8988T (cell line): ENCODE measurements around the gene ALPI.
"Not testable (repeated sequence)": the region's sequence is repeated elsewhere in the genome, so short reads cannot be mapped to it uniquely, and the experiment has no call there.

ENCODE experiments used
- DNase-seq: peaks from one replicate; pipeline ENCODE4 v3.0.0; 2011

The ALPI gene

DNA sequence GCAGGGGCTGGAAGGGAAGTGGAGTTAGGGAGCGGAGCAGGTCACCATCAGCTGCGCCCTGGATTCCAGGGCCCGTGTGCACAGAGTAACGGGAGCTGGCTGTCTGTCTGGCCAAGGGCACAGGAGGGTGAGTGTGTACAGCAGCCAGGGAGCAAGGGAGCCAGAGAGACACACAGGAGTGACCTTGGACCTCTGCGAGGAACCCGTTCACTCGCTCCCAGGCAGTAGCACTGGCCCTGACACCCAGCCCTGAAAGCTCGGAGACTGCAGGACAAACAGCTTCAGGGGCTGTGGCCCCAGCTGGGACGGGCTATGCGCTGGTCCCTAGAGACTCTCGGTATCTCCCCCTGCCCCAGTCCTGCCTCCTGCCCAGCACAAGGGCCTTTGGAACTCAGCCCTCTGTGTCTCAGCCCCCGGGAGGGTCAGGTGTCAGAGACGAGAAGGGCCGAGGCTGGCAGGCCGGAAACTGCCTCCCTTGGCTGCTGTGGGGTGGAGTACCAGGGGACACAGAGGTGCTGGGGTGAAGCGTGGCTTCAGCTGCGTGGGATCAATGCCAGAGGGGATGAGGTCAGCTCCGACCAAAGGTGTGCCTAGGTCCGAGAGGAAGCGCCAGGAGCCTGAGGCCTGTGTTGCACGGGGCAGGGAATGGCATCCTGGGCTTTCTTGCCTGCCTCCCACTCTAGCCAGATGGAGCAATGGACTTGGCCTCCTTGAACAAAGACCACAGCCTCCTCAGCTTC lies 12.1 kb upstream of the ALPI start:
- DNase-seq, result not testable (repeated sequence)

DNA sequence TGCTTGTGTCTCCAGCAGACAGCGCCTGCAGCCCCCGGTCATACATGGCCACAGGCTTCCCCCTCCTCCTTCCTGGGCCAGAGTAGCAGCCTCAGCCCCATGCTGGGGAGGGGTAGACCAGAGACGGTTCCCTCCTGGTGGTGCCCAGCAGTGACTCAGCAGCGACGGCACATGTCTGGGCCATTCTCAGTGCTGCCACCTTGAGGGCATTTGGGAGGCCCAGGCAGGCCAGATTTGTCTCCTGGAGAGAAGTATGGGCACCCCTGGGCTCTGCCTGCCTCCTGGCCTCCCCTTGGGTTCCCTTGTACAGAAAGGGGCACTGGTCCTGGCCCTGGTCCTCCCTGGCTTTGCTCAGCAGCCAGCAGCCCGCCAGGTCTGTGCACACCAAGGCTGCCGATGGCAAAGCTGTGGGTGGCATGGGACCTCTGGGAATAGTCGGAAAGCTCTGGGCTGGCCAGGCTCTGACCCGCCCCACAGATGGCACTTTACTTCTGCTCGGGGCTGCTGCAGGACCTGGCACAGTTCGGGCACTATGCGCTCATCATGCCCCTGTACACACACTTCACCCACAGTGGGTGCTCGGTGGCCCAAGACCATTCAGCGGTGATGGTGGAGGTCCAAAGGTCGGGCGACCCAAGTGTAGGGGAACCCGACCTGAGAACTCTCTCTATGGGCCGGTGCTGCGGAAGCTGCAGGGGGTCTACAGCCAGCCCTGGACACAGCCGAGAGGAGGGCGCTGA lies 11.4 kb upstream of the ALPI start:
- DNase-seq, result peak; percentile 88

- not testable (repeated sequence) for DNase-seq
These were observed 10.6 kb upstream of the ALPI start for GRCh38 chr2:232445149-232445885.

DNA sequence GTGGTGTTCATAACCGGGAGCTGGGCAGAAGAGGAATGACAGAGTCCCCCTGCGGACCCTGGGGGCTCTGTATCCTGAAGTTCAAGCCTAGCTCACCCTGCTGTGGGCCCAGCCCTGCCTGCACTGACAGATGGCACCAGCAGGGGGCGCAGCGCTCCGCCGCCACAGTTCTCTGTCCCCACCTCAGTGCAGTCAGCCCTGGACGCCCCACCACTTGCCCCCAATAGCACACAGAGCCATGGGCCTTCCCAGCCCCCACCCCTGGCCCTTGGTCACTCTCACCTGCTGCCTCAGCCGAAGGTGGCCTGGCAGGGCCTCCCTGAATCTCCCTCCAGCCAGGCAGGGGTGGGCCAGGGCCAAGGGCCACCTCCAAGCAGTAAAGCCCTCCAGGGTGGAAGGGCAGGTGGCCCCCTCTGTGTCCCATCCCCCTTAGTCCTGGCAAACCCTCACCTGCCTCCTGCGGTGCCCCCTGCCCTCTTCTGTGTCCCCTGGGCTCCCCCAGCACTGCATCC lies 9.6 kb upstream of the ALPI start:
- DNase-seq, result not testable (repeated sequence)

DNA sequence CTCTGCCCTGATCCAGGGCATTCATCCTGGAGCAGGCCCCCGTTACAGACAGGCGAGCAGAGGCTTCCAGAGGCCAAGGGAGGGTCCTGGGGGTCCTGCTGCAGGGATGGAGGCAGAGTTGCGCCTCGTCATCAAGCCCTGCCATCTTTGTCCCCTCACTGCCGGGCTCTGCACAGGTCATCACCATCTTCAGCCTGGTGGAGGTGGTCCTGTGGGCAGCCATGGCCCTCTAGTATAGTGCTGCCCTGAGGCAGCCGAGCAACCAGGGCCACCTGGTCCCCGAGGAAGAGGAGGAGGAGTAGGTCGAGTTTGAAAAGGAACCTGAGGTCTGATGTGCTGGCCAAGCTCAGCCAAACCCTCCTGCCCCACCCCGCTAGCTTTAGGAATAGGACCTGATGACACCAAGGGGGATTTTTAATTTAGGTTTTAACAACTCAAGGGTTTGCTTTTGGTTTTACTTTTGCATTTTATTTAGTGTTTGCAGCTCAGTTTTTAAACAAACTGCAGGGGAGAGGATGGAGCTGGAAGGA lies 8.8 kb upstream of the ALPI start:
- no peak for DNase-seq

DNA sequence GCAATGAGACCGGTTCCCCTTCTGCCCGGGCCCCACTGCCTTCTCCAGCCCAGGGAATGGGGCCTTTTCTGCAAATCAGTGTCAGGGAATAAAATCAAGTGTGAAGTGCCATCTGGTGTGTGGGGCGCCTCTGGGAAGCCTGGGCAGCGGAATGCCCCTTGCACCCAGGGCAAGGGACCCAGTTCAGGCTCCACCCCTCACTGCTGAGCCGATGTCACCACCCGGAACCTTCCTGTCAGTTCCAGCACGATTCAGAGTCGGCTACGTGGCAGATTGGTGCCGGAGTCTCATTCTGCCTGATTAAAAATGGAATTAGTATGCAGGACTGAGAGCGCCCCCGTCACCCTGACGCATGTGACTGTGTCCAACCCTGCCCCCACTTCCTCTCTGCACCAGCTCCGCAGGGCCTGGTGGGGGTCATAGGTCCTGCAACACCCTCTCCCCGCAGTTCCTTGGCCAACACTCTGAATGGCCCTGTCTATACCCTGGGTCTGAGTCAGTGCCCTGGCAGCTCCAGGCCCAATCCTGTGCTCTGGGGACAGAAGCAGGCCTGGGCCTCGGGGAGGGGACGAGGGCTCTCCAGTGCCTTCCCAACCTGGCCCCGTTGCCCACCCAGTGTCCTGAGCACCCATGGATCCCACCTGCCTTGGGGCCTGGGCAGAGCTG lies 8.2 kb upstream of the ALPI start:
- no peak for DNase-seq

DNA sequence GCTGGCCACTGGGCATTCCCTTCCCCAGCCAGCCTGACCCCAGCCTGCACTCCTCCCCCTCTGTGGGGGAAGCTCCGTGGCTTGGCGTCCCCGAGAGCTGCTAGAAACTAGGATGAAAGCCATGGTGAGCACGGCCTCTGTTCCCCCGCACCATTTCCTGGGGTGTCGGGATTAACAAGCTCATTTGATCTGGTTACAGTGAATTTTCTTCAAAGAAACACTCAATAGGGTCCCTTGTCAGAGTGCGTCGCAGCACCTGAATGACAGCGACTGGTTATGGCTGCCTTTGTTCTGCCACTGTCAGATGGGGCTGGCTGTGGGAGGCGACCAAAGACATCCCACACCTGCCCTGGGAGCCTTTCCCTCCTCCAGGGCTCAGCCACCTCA lies 7.7 kb upstream of the ALPI start:
- DNase-seq, result no peak

DNA sequence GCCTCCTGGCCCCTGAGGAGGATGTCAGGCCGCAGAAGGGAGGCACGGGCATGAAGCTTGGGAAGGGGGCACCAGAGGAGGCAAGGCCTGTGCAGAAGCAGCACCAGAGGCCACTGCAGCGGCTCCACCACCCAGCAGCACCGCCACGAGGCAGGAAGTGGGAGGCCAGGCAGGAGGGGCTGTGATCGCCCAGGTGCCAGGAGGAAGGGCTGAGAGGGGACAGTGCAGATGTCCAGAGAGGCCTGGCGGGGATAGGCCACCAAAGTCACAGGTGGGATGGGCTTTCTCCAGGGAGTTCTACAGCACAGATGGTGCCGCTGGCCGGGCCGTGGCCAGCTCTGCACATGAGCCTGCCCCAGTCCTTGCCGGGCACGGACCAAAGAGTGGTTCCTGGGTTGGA lies 6.0 kb upstream of the ALPI start:
- no peak for DNase-seq

- peak; percentile 13 for DNase-seq
These were observed 4.3 kb upstream of the ALPI start for GRCh38 chr2:232451645-232452044.

GRCh38 chr2:232454630-232455029 lies 1.3 kb upstream of the ALPI start:
- no peak for DNase-seq

DNA sequence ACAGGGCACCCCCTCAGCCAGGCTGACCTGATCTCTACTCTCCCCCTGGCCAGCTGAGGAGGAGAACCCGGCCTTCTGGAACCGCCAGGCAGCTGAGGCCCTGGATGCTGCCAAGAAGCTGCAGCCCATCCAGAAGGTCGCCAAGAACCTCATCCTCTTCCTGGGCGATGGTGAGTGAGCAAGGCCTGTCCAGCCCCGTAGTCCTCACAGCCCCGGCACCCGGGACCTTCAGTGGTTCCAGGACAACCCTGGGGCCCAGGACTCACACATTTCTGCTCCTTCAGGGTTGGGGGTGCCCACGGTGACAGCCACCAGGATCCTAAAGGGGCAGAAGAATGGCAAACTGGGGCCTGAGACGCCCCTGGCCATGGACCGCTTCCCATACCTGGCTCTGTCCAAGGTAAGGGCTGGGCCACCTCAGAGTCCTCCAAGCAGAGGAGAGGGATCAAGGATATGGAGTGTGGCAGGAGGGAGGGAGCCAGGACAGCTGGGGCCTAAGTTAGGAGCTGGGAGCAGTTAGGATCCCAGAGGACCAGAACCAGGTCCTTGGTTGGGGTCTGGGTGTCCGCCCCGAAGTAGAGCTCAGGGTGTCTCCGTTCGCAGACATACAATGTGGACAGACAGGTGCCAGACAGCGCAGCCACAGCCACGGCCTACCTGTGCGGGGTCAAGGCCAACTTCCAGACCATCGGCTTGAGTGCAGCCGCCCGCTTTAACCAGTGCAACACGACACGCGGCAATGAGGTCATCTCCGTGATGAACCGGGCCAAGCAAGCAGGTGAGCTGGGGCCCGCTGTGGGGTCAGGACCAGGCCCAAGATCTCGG lies 555 bp downstream of the ALPI start:
- DNase-seq, result peak; percentile 9

DNA sequence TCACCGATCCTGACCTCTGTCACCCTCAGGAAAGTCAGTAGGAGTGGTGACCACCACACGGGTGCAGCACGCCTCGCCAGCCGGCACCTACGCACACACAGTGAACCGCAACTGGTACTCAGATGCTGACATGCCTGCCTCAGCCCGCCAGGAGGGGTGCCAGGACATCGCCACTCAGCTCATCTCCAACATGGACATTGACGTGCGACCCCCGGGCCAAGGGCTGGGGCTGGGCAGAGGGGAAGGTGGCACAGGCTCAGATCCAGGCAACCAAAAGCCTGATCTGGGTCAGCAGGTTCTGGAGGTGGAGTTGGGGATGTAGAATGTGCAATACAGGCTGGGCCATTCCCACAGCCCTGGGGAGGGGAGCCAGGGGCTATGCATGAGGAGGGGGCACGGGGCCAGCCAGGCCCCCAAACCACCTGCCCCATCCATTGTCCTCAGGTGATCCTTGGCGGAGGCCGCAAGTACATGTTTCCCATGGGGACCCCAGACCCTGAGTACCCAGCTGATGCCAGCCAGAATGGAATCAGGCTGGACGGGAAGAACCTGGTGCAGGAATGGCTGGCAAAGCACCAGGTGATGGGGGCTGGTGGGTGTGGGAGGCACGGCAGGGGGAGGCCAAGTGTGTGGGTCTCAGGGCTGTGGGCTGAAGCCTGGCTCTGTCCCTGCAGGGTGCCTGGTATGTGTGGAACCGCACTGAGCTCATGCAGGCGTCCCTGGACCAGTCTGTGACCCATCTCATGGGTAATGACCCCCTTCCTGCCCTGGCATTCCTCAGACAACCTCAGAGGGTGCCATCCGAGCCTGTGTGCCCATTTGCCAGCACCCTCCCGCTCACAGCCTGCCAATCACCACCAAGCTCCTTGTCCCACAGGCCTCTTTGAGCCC lies 1.4 kb downstream of the ALPI start:
- peak; percentile 13 for DNase-seq

DNA sequence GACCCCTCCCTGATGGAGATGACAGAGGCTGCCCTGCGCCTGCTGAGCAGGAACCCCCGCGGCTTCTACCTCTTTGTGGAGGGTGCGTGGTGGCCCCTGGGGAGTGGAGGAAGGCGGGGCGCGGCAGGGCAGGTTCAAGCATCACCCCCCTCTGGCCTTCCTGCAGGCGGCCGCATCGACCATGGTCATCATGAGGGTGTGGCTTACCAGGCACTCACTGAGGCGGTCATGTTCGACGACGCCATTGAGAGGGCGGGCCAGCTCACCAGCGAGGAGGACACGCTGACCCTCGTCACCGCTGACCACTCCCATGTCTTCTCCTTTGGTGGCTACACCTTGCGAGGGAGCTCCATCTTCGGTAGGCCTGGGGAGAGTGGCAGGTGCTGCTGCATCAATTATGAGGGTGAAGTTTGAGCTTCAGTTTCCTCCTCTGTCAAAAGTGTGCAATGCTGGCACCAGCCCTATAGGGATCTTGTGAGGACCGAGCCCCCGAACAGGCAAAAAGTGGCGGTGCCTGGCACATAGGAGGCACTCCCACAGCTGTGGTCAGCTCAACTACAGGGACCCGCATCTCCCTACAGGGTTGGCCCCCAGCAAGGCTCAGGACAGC lies 2.2 kb downstream of the ALPI start:
- peak; percentile 3 for DNase-seq

DNA sequence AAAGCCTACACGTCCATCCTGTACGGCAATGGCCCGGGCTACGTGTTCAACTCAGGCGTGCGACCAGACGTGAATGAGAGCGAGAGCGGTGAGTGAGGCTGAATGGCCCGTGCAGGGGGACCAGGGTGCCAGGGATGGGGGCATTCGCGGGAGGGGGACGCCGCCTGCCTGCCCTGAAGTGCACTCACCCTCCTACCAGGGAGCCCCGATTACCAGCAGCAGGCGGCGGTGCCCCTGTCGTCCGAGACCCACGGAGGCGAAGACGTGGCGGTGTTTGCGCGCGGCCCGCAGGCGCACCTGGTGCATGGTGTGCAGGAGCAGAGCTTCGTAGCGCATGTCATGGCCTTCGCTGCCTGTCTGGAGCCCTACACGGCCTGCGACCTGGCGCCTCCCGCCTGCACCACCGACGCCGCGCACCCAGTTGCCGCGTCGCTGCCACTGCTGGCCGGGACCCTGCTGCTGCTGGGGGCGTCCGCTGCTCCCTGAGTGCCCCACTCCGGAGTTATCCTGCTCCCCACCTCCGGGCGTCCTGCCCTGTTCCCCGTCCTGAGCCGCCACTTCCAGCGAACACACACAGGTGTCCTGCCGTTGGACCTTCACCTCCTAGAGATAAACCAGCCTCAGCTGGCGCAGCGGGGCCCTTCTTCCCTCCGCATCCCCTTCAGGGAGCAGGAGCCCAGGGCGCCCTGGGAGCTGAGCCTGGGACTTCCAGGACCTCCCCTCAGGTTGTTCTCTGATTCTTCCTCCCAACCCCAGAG lies 2.9 kb downstream of the ALPI start:
- peak; percentile 9 for DNase-seq

GRCh38 chr2:232459419-232460035 lies 3.6 kb downstream of the ALPI start:
- peak; percentile 10 for DNase-seq

DNA sequence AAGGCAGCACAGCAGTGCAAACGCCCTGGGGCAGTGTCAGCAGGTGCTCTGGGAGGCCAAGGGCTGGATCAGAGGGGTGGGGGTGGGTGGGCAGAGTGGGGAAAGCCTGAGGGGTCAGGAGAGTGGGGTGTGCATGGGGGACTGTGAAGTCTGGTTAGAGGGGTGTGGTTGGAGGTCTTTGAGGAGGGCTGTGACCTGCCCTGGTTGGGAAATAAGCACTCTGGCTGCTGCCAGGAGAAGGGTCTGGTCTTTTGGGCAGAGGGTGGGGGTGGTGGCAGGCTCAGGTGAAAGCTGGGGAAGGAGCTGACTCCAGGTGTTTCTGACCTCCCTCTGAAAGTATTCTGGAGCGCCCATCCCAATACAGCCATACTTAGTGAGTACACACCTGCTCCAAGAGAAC lies 4.2 kb downstream of the ALPI start:
- DNase-seq, result no peak

DNA sequence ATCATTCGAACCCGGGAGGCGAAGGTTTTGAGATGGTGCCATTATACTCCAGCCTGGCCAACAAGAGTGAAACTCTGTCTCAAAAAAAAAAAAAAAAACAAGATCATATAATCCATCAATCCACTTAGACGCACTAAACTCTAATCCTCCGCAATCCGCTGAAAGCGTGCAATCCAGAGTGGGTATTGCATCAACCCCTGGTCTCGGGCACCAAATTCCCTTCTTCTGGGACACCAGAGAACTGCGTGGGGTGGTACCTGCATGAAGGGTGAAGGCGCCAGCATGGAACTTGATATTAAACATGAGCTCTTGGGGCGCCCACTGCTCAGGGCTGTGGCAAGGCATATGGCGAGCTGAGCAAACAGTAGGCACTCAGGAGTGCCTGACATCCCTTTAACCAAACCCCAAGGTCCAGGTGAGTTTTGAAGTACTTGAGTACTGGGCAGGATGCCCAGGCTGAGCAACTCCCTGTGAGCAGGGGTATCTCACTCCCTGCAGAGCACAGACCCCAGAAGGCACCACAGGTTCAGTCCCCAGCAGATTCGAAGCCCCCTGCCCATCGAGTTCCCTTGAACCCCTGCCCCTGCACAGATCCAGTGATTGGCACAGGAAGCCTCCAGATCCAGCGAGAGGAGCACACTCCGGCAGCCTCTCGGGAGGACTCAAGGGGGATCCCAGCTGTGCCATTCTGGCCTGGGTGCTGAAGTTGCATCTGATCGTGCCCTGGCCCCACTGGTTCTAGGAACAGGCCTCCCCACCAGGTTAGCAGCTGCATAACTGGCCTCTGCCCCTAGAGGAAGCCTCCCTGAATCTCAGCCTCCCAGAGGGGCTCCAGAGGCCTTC lies 8.0 kb downstream of the ALPI start:
- peak; percentile 1 for DNase-seq

- no peak for DNase-seq
These were observed 8.6 kb downstream of the ALPI start for GRCh38 chr2:232464544-232464885.
